GM18505 (cell line): Measurements from ENCODE around the gene PCDHA2.
"Not testable (repeated sequence)": the region's sequence is repeated elsewhere in the genome, so short reads cannot be mapped to it uniquely, and the experiment has no call there.

Experiments
- ATAC-seq: cut with Tn5 transposase; IDR thresholded peaks from one replicate; pipeline ENCODE4 v1.9.1; 2021; ENCODE audit not compliant: unreplicated experiment
- POLR2A ChIP-seq: IDR thresholded peaks from 4 replicates; pipeline ENCODE4 v1.6.1; 2011; ENCODE audit warnings: borderline replicate concordance; ENCODE audit not compliant: insufficient read depth, insufficient read length; ENCODE audit errors: extremely low read depth

Gene PCDHA2

GRCh38 chr5:140794595-140795258 lies at the start of gene PCDHA2:
Gene PCDHA2, plus strand, starts transcription at chr5:140794852.
- TF ChIP-seq POLR2A = no peak
- no peak for ATAC-seq

- ATAC-seq = no peak
- no peak for TF ChIP-seq POLR2A
These were observed 41.1 kb upstream of the PCDHA2 start for GRCh38 chr5:140753561-140753960.

- no peak for ATAC-seq
- TF ChIP-seq POLR2A = no peak
These were observed 30.3 kb upstream of the PCDHA2 start for GRCh38 chr5:140764177-140764973.

GRCh38 chr5:140767444-140767843 lies 27.2 kb upstream of the PCDHA2 start:
- ATAC-seq = no peak
- no peak for TF ChIP-seq POLR2A

- TF ChIP-seq POLR2A = no peak
- ATAC-seq = no peak
These were observed 14.1 kb upstream of the PCDHA2 start for GRCh38 chr5:140780512-140780911.

- no peak for TF ChIP-seq POLR2A
- ATAC-seq = no peak
These were observed 8.6 kb upstream of the PCDHA2 start, which contains the start of gene PCDHA1 for GRCh38 chr5:140785905-140786686. Gene PCDHA1, plus strand, starts transcription at chr5:140786140.

GRCh38 chr5:140787422-140787821 lies 7.2 kb upstream of the PCDHA2 start:
- ATAC-seq = not testable (repeated sequence)

GRCh38 chr5:140787849-140788504 lies 6.7 kb upstream of the PCDHA2 start:
- not testable (repeated sequence) for ATAC-seq

GRCh38 chr5:140791089-140791488 lies 3.6 kb upstream of the PCDHA2 start:
- no peak for TF ChIP-seq POLR2A
- no peak for ATAC-seq

GRCh38 chr5:140795259-140795641 lies 598 bp downstream of the PCDHA2 start:
- ATAC-seq = no peak
- TF ChIP-seq POLR2A = no peak

GRCh38 chr5:140796072-140796717 lies 1.5 kb downstream of the PCDHA2 start:
- ATAC-seq = not testable (repeated sequence)

GRCh38 chr5:140796718-140797095 lies 2.1 kb downstream of the PCDHA2 start:
- TF ChIP-seq POLR2A = no peak
- no peak for ATAC-seq

- no peak for ATAC-seq
- TF ChIP-seq POLR2A = no peak
These were observed 6.3 kb downstream of the PCDHA2 start, which contains the start of gene PCDHA3 for GRCh38 chr5:140800816-140801493. Gene PCDHA3, plus strand, starts transcription at chr5:140801057.

GRCh38 chr5:140801494-140801841 lies 6.8 kb downstream of the PCDHA2 start:
- no peak for TF ChIP-seq POLR2A
- no peak for ATAC-seq

- not testable (repeated sequence) for ATAC-seq
These were observed 7.7 kb downstream of the PCDHA2 start for GRCh38 chr5:140802381-140802780.
